Vagina (tissue), 2 donors: ENCODE results near the gene ELMO3.

ENCODE experiments used
- CTCF ChIP-seq, 3 experiments: fragments of 450-650 bp in 2 of 3; fragments of 200-600 bp in 1 of 3; sonication (generic) in 1 of 3; IDR thresholded peaks; one replicate each; pipeline ENCODE4 v1.5.1; 2017 to 2019; ENCODE audit warnings: antibody characterized with exemption in 3 of 3, mild to moderate bottlenecking in 2 of 3, moderate library complexity in 2 of 3
- POLR2A ChIP-seq, 2 donors: fragments of 450-650 bp; IDR thresholded peaks; one replicate each; pipeline ENCODE4 v1.6.1; 2017; ENCODE audit warnings: antibody characterized with exemption in 2 of 2, mild to moderate bottlenecking in 2 of 2, moderate library complexity in 2 of 2

- no peak for TF ChIP-seq CTCF (IDR thresholded peaks at IDR 0.05)
- no peak for TF ChIP-seq POLR2A (IDR thresholded peaks at IDR 0.05)
Observed at GRCh38 chr16:67213197-67214019, 14.5 kb downstream of the ELMO3 start.
